ENCODE measurements around the gene GALNT2. TPM values are rescaled to one million over a fixed set of nuclear protein-coding genes. Genes with fewer than 3 reads are reported as not detected.

GALNT2 gene
- total and polyA plus RNA-seq, 7 donors = 43.7 to 88.7 (median 75.7) TPM

GRCh38 chr1:230091473-230092231 lies 24.6 kb downstream of the GALNT2 start:
- Histone ChIP-seq H3K27ac (no peak overlapping the region), H3K36me3 (ENCODE audit: insufficient read depth in 1 of 2, low read depth in 1 of 2) (peaks cover 0 to 6% of the 10 kb centered on the region in 2 donors), H3K4me1 (peaks cover 50% of the 10 kb centered on the region), H3K9me3 (no peaks in the 10 kb centered on the region), H3K4me3 (no peak overlapping the region), H3K27me3 (ENCODE audit: insufficient read depth in 3 of 3, low read length in 2 of 3) (no peaks in the 10 kb centered on the region)
- ATAC-seq (peak in 2 of 4 donors; percentile 10 to 21), DNase-seq (no peak)
- WGBS, 3 donors = 77 to 84% (median 78%) methylated on average over 12 of the region's 12 CpGs
- intact Hi-C loops (cut with DNase I) = no loop called here
- TF ChIP-seq CTCF (IDR thresholded peaks at IDR 0.05) = no peak

GRCh38 chr1:230094746-230095145 lies 27.7 kb downstream of the GALNT2 start:
- no peak overlapping the region for H3K27ac ChIP-seq
- intact Hi-C loops (cut with DNase I) = no loop called here
- H3K9me3 ChIP-seq = no peaks in the 10 kb centered on the region
- no peaks in the 10 kb centered on the region for H3K27me3 ChIP-seq (ENCODE audit: insufficient read depth in 3 of 3, low read length in 2 of 3)
- peaks cover 0 to under 1% of the 10 kb centered on the region in 2 donors for H3K36me3 ChIP-seq (ENCODE audit: insufficient read depth in 1 of 2, low read depth in 1 of 2)
- ATAC-seq (no peak), DNase-seq (no peak)
- 92 to 94% (median 94%) methylated on average over 14 of the region's 14 CpGs for WGBS, 3 donors
- no peak for TF ChIP-seq CTCF (IDR thresholded peaks at IDR 0.05)
- H3K4me3 ChIP-seq = no peak overlapping the region
- H3K4me1 ChIP-seq = peaks cover 43% of the 10 kb centered on the region

- no peak for ATAC-seq
- DNase-seq = no peak
- Histone ChIP-seq H3K9me3 (no peaks in the 10 kb centered on the region), H3K4me3 (no peak overlapping the region), H3K4me1 (peaks cover 33% of the 10 kb centered on the region), H3K27me3 (ENCODE audit: insufficient read depth in 3 of 3, low read length in 2 of 3) (no peaks in the 10 kb centered on the region), H3K36me3 (ENCODE audit: insufficient read depth in 1 of 2, low read depth in 1 of 2) (no peaks in the 10 kb centered on the region), H3K27ac (no peak overlapping the region)
- WGBS, 3 donors = 88 to 90% (median 89%) methylated on average over 5 of the region's 5 CpGs
- intact Hi-C loops (cut with DNase I) = no loop called here
- no peak for TF ChIP-seq CTCF (IDR thresholded peaks at IDR 0.05)
These were observed 28.9 kb downstream of the GALNT2 start for GRCh38 chr1:230095938-230096337.

GRCh38 chr1:230097370-230097769 lies 30.3 kb downstream of the GALNT2 start:
- 89 to 98% (median 97%) methylated on average over 4 of the region's 4 CpGs for WGBS, 3 donors
- TF ChIP-seq CTCF (IDR thresholded peaks at IDR 0.05) = no peak
- Histone ChIP-seq H3K9me3 (no peaks in the 10 kb centered on the region), H3K27ac (no peak overlapping the region), H3K4me3 (no peak overlapping the region), H3K4me1 (peaks cover 31% of the 10 kb centered on the region), H3K27me3 (ENCODE audit: insufficient read depth in 3 of 3, low read length in 2 of 3) (no peaks in the 10 kb centered on the region), H3K36me3 (ENCODE audit: insufficient read depth in 1 of 2, low read depth in 1 of 2) (no peaks in the 10 kb centered on the region)
- ATAC-seq (no peak), DNase-seq (no peak)
- intact Hi-C loops (cut with DNase I) = no loop called here

- Histone ChIP-seq H3K27ac (no peak overlapping the region), H3K27me3 (ENCODE audit: insufficient read depth in 3 of 3, low read length in 2 of 3) (no peaks in the 10 kb centered on the region), H3K4me1 (peaks cover 38% of the 10 kb centered on the region), H3K9me3 (no peaks in the 10 kb centered on the region), H3K36me3 (ENCODE audit: insufficient read depth in 1 of 2, low read depth in 1 of 2) (no peaks in the 10 kb centered on the region), H3K4me3 (no peak overlapping the region)
- ATAC-seq = no peak
- TF ChIP-seq CTCF (IDR thresholded peaks at IDR 0.05) = no peak
- DNase-seq = no peak
- 96 to 99% (median 97%) methylated on average over 8 of the region's 8 CpGs for WGBS, 3 donors
- intact Hi-C loops (cut with DNase I) = no loop called here
These were observed 31.7 kb downstream of the GALNT2 start for GRCh38 chr1:230098723-230099122.

Data from psoas muscle (tissue), 8 donors.